ENCODE results near the gene ZC3H6. TPM values are rescaled to one million over a fixed set of nuclear protein-coding genes. Genes with fewer than 3 reads are reported as not detected.

Gene ZC3H6
- total and polyA plus RNA-seq, 2 of the 13 experiments (the other 11 are each of a cell fraction or from before 2014, with no cell fraction given), result 0.71 to 0.93 TPM

- POLR2A ChIA-PET, result no interaction called here
- in situ Hi-C loops (cut with HindIII; ENCODE audit: extremely low pct_ligation_motif_present, low pct_unique_long_range_greater_than_20kb), result no loop called here
- Histone ChIP-seq H3K36me3 (replicated peaks in 1 of 2; ENCODE audit: control insufficient read depth in 1 of 2, insufficient read depth in 2 of 2, low read length in 2 of 2) (no peaks in the 10 kb centered on the region), H3K4me2 (ENCODE audit: low read depth, low read length) (no peak overlapping the region), H3K9ac (ENCODE audit: insufficient read depth, low read depth, low read length) (no peak overlapping the region), H3K9me3 (ENCODE audit: low read length) (no peaks in the 10 kb centered on the region), H3K4me3 (replicated peaks in 1 of 3; ENCODE audit: insufficient read depth in 1 of 3, low read depth in 2 of 3, low read length in 3 of 3) (no peak overlapping the region), H4K20me1 (ENCODE audit: insufficient read depth, low read length) (no peaks in the 10 kb centered on the region), H3K27me3 (ENCODE audit: control insufficient read depth in 1 of 2, insufficient read depth in 2 of 2, low read length in 2 of 2) (no peaks in the 10 kb centered on the region), H2AFZ (ENCODE audit: low read length) (no peak overlapping the region), H3K27ac (ENCODE audit: extremely low read length, insufficient read depth, low read length) (no peak overlapping the region), H3K4me1 (ENCODE audit: insufficient read depth, low read length) (no peaks in the 10 kb centered on the region), H3K79me2 (ENCODE audit: insufficient read depth, low read length) (no peaks in the 10 kb centered on the region)
- no peak for FAIRE-seq
- no peak for DNase-seq (ENCODE audit: low spot score)
- CTCF ChIA-PET (ENCODE audit: low intra/inter-chr PET ratio, low total read pairs), result no interaction called here
- 63% methylated on average over 8 of the region's 8 CpGs for WGBS (ENCODE audit: low lambda C conversion rate)
- ATAC-seq, result no peak
- TF ChIP-seq TRIM24 (CRISPR knock-in tag; IDR thresholded peaks at IDR 0.05), result no peak
- TF ChIP-seq MAFF (IDR thresholded peaks at IDR 0.05; ENCODE audit: low read depth, low read length), result peak; percentile 58
- TF ChIP-seq MAFK (conservative IDR thresholded peaks at IDR 0.05 in 1 of 2, IDR thresholded peaks at IDR 0.05 in 1 of 2; ENCODE audit: low read length in 2 of 2), result peak; percentile 56 to 69
- intact Hi-C loops (cut with micrococcal nuclease; ENCODE audit: unreplicated experiment), result no loop called here
- no TSS peak for BruUV-seq (replicated peaks)
Observed at GRCh38 chr2:112293636-112294401, 18.4 kb downstream of the ZC3H6 start.

- FAIRE-seq, result no peak
- CTCF ChIA-PET (ENCODE audit: low intra/inter-chr PET ratio, low total read pairs), result no interaction called here
- no peak for ATAC-seq
- Histone ChIP-seq H3K4me3 (replicated peaks in 1 of 3; ENCODE audit: insufficient read depth in 1 of 3, low read depth in 2 of 3, low read length in 3 of 3) (no peak overlapping the region), H3K27ac (ENCODE audit: extremely low read length, insufficient read depth, low read length) (no peak overlapping the region), H3K27me3 (ENCODE audit: control insufficient read depth in 1 of 2, insufficient read depth in 2 of 2, low read length in 2 of 2) (no peaks in the 10 kb centered on the region), H3K4me2 (ENCODE audit: low read depth, low read length) (no peak overlapping the region), H3K9ac (ENCODE audit: insufficient read depth, low read depth, low read length) (no peak overlapping the region), H4K20me1 (ENCODE audit: insufficient read depth, low read length) (no peaks in the 10 kb centered on the region), H3K36me3 (replicated peaks in 1 of 2; ENCODE audit: control insufficient read depth in 1 of 2, insufficient read depth in 2 of 2, low read length in 2 of 2) (no peaks in the 10 kb centered on the region), H3K79me2 (ENCODE audit: insufficient read depth, low read length) (no peaks in the 10 kb centered on the region), H3K9me3 (ENCODE audit: low read length) (no peaks in the 10 kb centered on the region), H3K4me1 (ENCODE audit: insufficient read depth, low read length) (no peaks in the 10 kb centered on the region), H2AFZ (ENCODE audit: low read length) (no peak overlapping the region)
- 80% methylated on average over 5 of the region's 5 CpGs for WGBS (ENCODE audit: low lambda C conversion rate)
- DNase-seq (ENCODE audit: low spot score), result no peak
- intact Hi-C loops (cut with micrococcal nuclease; ENCODE audit: unreplicated experiment) (no loop called here), in situ Hi-C loops (cut with HindIII; ENCODE audit: extremely low pct_ligation_motif_present, low pct_unique_long_range_greater_than_20kb) (no loop called here)
- BruUV-seq (replicated peaks), result no TSS peak
- TF ChIP-seq SALL2 (CRISPR knock-in tag; IDR thresholded peaks at IDR 0.05) (no peak), ZFP91 (CRISPR knock-in tag; IDR thresholded peaks at IDR 0.05; ENCODE audit: borderline replicate concordance) (no peak), HNRNPK (IDR thresholded peaks at IDR 0.05; ENCODE audit: low read depth, low read length, poor library complexity, severe bottlenecking) (no peak)
- POLR2A ChIA-PET, result no interaction called here
Observed at GRCh38 chr2:112295407-112296078, 20.1 kb downstream of the ZC3H6 start.
